ENCODE measurements around the gene NKX6-1. TPM values are rescaled to one million over a fixed set of nuclear protein-coding genes. Genes with fewer than 3 reads are reported as not detected.

Gene NKX6-1
- total RNA-seq, 1 donor from 2014 or later: not detected

DNA sequence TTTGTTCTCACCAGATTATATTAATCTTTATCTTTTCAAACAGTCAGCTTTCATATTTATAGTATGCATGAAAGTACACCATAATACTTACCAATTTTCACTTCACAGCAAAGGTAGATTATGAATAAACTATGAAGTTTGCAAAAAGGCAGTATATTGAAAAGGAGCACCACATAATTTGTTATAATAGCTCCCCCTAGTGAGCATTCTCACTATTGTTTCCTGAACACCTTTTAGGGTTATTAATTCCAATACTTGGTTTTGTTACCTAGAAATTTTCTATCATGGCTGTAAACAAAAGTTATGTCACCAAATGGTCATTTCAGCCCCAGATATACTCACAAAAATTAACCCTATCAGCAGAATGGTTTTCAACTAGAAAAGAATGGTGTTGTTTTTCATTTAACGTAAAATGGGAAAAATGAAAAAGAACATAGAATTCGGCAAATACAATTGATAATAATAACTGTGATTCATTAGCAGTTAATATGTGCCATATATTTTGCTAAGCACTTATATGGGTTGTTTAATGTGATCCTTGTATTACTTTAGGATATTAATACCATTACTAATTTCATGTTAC lies 30.2 kb upstream of the NKX6-1 start:
- DNase-seq (ENCODE audit: low read depth): no peak
- TF ChIP-seq, protein P1, sequence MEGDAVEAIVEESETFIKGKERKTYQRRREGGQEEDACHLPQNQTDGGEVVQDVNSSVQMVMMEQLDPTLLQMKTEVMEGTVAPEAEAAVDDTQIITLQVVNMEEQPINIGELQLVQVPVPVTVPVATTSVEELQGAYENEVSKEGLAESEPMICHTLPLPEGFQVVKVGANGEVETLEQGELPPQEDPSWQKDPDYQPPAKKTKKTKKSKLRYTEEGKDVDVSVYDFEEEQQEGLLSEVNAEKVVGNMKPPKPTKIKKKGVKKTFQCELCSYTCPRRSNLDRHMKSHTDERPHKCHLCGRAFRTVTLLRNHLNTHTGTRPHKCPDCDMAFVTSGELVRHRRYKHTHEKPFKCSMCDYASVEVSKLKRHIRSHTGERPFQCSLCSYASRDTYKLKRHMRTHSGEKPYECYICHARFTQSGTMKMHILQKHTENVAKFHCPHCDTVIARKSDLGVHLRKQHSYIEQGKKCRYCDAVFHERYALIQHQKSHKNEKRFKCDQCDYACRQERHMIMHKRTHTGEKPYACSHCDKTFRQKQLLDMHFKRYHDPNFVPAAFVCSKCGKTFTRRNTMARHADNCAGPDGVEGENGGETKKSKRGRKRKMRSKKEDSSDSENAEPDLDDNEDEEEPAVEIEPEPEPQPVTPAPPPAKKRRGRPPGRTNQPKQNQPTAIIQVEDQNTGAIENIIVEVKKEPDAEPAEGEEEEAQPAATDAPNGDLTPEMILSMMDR (conservative IDR thresholded peaks at IDR 0.05; ENCODE audit: low read depth, low read length): peak; percentile 62
- H3K4me3 ChIP-seq (ENCODE audit: low read depth, low read length): no peak overlapping the region

- TF ChIP-seq, protein P1 (conservative IDR thresholded peaks at IDR 0.05; ENCODE audit: low read depth, low read length): no peak
- no peak overlapping the region for H3K4me3 ChIP-seq (ENCODE audit: low read depth, low read length)
- no peak for DNase-seq (ENCODE audit: low read depth)
Measured at GRCh38 chr4:84527391-84527790, 28.3 kb upstream of the NKX6-1 start.

DNA sequence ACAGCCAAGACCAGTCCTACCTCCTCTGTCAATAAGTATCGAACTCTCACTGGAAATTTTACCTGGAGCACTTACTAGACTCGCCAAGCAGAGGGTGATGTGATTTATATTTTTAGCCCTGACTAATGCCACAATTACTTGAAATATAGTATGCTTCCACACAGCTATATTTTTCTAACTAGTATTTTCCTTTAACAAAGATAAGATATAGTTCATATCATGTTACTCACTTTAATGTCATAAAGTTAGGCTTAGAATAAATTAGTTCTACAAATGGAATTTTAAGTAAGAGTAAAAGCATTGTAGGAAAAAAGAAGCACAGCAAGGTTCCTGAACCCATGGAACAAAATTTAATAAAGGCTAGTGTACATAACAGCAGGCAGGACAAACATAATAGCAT lies 16.0 kb upstream of the NKX6-1 start:
- no peak for DNase-seq (ENCODE audit: low read depth)

GRCh38 chr4:84512277-84512676 lies 13.2 kb upstream of the NKX6-1 start:
- no peak overlapping the region for H3K4me3 ChIP-seq (ENCODE audit: low read depth, low read length)
- no peak for DNase-seq (ENCODE audit: low read depth)
- TF ChIP-seq, protein P1 (conservative IDR thresholded peaks at IDR 0.05; ENCODE audit: low read depth, low read length): no peak

More for the DNA sequence above, 16.0 kb upstream of the NKX6-1 start:
- H3K4me3 ChIP-seq (ENCODE audit: low read depth, low read length): no peak overlapping the region
- TF ChIP-seq, protein P1 (conservative IDR thresholded peaks at IDR 0.05; ENCODE audit: low read depth, low read length): no peak

DNA sequence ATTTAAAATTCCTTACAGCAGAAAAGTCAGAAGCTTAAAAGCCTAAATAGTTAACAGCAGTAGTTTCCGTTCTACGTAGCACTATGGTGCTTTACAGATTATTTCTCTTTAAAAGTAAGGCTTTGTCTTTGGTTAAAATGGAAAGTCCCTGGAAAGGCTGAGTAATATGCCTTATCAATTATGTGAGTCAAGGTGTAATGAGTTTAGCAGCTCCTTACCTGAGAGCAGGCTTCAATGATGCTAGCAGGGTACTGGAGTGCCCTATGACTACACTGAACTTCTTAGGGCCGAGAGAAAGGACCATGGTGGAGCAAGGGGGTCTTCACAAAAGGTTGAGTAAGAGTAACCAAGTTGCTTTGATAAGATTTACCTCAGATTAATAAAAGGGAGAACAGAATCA lies 12.6 kb upstream of the NKX6-1 start:
- H3K4me3 ChIP-seq (ENCODE audit: low read depth, low read length): no peak overlapping the region
- no peak for DNase-seq (ENCODE audit: low read depth)
- TF ChIP-seq, protein P1 (conservative IDR thresholded peaks at IDR 0.05; ENCODE audit: low read depth, low read length): no peak

DNA sequence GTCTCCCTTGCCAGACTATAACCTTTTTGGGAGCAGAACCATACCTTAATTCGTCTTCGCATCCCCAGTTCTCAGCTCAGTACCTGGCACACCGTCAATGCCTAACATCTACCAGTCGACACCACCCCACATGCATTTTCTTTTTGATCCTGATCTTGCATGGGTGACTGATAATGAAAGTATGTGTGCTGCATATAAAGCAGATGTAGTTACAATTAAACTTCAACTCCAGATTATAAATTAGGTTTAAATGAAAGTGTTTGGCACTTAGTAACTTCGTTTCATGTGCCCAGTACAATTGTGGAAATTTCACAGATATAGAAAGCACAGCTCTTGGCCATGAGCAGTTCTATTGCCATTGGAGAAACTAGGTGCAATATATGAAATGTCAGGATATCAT lies 8.8 kb upstream of the NKX6-1 start:
- DNase-seq (ENCODE audit: low read depth): no peak
- TF ChIP-seq, protein P1 (conservative IDR thresholded peaks at IDR 0.05; ENCODE audit: low read depth, low read length): no peak
- H3K4me3 ChIP-seq (ENCODE audit: low read depth, low read length): no peak overlapping the region

GRCh38 chr4:84504821-84505220 lies 5.7 kb upstream of the NKX6-1 start:
- H3K4me3 ChIP-seq (ENCODE audit: low read depth, low read length): no peak overlapping the region
- DNase-seq (ENCODE audit: low read depth): no peak
- TF ChIP-seq, protein P1 (conservative IDR thresholded peaks at IDR 0.05; ENCODE audit: low read depth, low read length): no peak

Data from epithelial cell of proximal tubule (primary cell).